Uterus (tissue), 4 donors: ENCODE data around the gene NRXN3. TPM values are rescaled to one million over a fixed set of nuclear protein-coding genes. Genes with fewer than 3 reads are reported as not detected.

Experiments
- DNase-seq, 2 donors: peaks; one replicate each; pipeline ENCODE4 v3.0.0-alpha.2; 2019 to 2020
- H3K27ac ChIP-seq, 2 donors: fragments of 200-600 bp; sonication (generic); 1 replicate in 1 of 2; 2 replicates in 1 of 2; pipeline ENCODE4 v1.5.1; 2016 to 2018
- H3K27me3 ChIP-seq, 2 donors: fragments of 200-600 bp; sonication (generic); one replicate each; pipeline ENCODE4 v1.5.1; 2018 to 2019; ENCODE audit warnings: control low read depth in 1 of 2
- H3K36me3 ChIP-seq, 2 donors: fragments of 200-600 bp; sonication (generic); one replicate each; pipeline ENCODE4 v1.5.1; 2019; ENCODE audit warnings: control low read depth in 1 of 2
- H3K4me1 ChIP-seq, 2 donors: fragments of 200-600 bp; sonication (generic); one replicate each; pipeline ENCODE4 v1.5.1; 2018 to 2019; ENCODE audit warnings: control low read depth in 1 of 2
- H3K4me3 ChIP-seq, 2 donors: fragments of 200-600 bp; sonication (generic); 1 replicate in 1 of 2; 2 replicates in 1 of 2; pipeline ENCODE4 v1.5.1; 2018 to 2019; ENCODE audit warnings: mild to moderate bottlenecking in 1 of 2
- H3K9me3 ChIP-seq, 2 donors: fragments of 200-600 bp; sonication (generic); one replicate each; pipeline ENCODE4 v1.5.1; 2019; ENCODE audit warnings: control low read depth in 1 of 2
- CTCF ChIP-seq, 4 experiments: fragments of 200-600 bp in 2 of 4; fragments of 450-650 bp in 2 of 4; sonication (generic) in 2 of 4; IDR thresholded peaks; one replicate each; pipeline ENCODE4 v1.5.1; 2016 to 2019; ENCODE audit warnings: antibody characterized with exemption in 4 of 4, mild to moderate bottlenecking in 2 of 4, moderate library complexity in 1 of 4
- POLR2A ChIP-seq, 2 donors: fragments of 450-650 bp; IDR thresholded peaks; one replicate each; pipeline ENCODE4 v1.6.1; 2016; ENCODE audit warnings: antibody characterized with exemption in 2 of 2, mild to moderate bottlenecking in 1 of 2, moderate library complexity in 1 of 2
- intact Hi-C: fragments of 100-400 bp; cut with DNase I; formaldehyde crosslinking; loops from one replicate; pipeline ENCODE4 v1.15.1; 2023; ENCODE audit warnings: low total_unique reads
- total RNA-seq, 4 donors: library from RNA; depleted of rRNA in 3 of 4; stranded (reverse); fragments of >200 nt in 3 of 4; gene quantifications; one replicate each; pipeline versions ENCODE4 v1.1.0 to v1.2.4, GENCODE V29; 2014 to 2023
- donor health status: DM: yes; HTN: yes; CAD: no.

The NRXN3 gene
- total RNA-seq, 4 donors from 2014 or later, result 2.9 to 17.0 (median 4.4) TPM

- TF ChIP-seq CTCF (IDR thresholded peaks at IDR 0.05), result peak in 1 of 4 experiments; percentile 17
- no peak for TF ChIP-seq POLR2A (IDR thresholded peaks at IDR 0.05)
- Histone ChIP-seq H3K9me3 (no peaks in the 10 kb centered on the region), H3K4me3 (no peak overlapping the region), H3K4me1 (no peaks in the 10 kb centered on the region), H3K27ac (no peak overlapping the region), H3K27me3 (no peaks in the 10 kb centered on the region), H3K36me3 (no peaks in the 10 kb centered on the region)
- intact Hi-C loops, result no loop called here
- DNase-seq, result no peak
Measured at GRCh38 chr14:78933948-78934524, 763.9 kb downstream of the NRXN3 start.

- Histone ChIP-seq H3K27ac (no peak overlapping the region), H3K4me3 (no peak overlapping the region), H3K4me1 (no peaks in the 10 kb centered on the region), H3K9me3 (no peaks in the 10 kb centered on the region), H3K36me3 (no peaks in the 10 kb centered on the region), H3K27me3 (no peaks in the 10 kb centered on the region)
- intact Hi-C loops, result no loop called here
- TF ChIP-seq POLR2A (IDR thresholded peaks at IDR 0.05) (no peak), CTCF (IDR thresholded peaks at IDR 0.05) (no peak)
- no peak for DNase-seq
Measured at GRCh38 chr14:78946949-78947348, 776.8 kb downstream of the NRXN3 start.

GRCh38 chr14:78947681-78948080, 777.5 kb downstream of the NRXN3 start:
- TF ChIP-seq CTCF (IDR thresholded peaks at IDR 0.05), result no peak
- intact Hi-C loops, result no loop called here
- Histone ChIP-seq H3K4me3 (no peak overlapping the region), H3K27me3 (no peaks in the 10 kb centered on the region), H3K36me3 (no peaks in the 10 kb centered on the region), H3K9me3 (no peaks in the 10 kb centered on the region), H3K4me1 (no peaks in the 10 kb centered on the region), H3K27ac (no peak overlapping the region)
- DNase-seq, result no peak

GRCh38 chr14:78950649-78951048, 780.5 kb downstream of the NRXN3 start:
- Histone ChIP-seq H3K9me3 (no peaks in the 10 kb centered on the region), H3K4me1 (no peaks in the 10 kb centered on the region), H3K27me3 (no peaks in the 10 kb centered on the region), H3K4me3 (no peak overlapping the region), H3K36me3 (no peaks in the 10 kb centered on the region), H3K27ac (no peak overlapping the region)
- TF ChIP-seq CTCF (IDR thresholded peaks at IDR 0.05) (no peak), POLR2A (IDR thresholded peaks at IDR 0.05) (no peak)
- no peak for DNase-seq
- intact Hi-C loops, result no loop called here

GRCh38 chr14:78951602-78952001, 781.4 kb downstream of the NRXN3 start:
- no peak overlapping the region for H3K27ac ChIP-seq
- H3K4me3 ChIP-seq, result no peak overlapping the region
- no peak for DNase-seq
- no peaks in the 10 kb centered on the region for H3K4me1 ChIP-seq
- no peaks in the 10 kb centered on the region for H3K9me3 ChIP-seq
- TF ChIP-seq POLR2A (IDR thresholded peaks at IDR 0.05) (no peak), CTCF (IDR thresholded peaks at IDR 0.05) (no peak)
- no peaks in the 10 kb centered on the region for H3K27me3 ChIP-seq
- intact Hi-C loops, result no loop called here
- H3K36me3 ChIP-seq, result no peaks in the 10 kb centered on the region
